Measurements from ENCODE around the gene SLX1B.
"Not testable (repeated sequence)": the region's sequence is repeated elsewhere in the genome, so short reads cannot be mapped to it uniquely, and the experiment has no call there.

- TF ChIP-seq ATF3 (IDR thresholded peaks at IDR 0.05); CTCF (IDR thresholded peaks at IDR 0.05 in 2 of 3, conservative IDR thresholded peaks at IDR 0.05 in 1 of 3; ENCODE audit: borderline replicate concordance in 1 of 3, insufficient read depth in 1 of 3, low read depth in 2 of 3, low read length in 2 of 3); EZH2 (IDR thresholded peaks at IDR 0.05); ELF1 (IDR thresholded peaks at IDR 0.05; ENCODE audit: borderline replicate concordance, low read depth); RAD21 (IDR thresholded peaks at IDR 0.05; ENCODE audit: low read depth); POLR2A (IDR thresholded peaks at IDR 0.05; ENCODE audit: borderline replicate concordance, extremely low read depth, insufficient read depth, insufficient read length): not testable (repeated sequence)
- TF ChIP-seq, protein P1, sequence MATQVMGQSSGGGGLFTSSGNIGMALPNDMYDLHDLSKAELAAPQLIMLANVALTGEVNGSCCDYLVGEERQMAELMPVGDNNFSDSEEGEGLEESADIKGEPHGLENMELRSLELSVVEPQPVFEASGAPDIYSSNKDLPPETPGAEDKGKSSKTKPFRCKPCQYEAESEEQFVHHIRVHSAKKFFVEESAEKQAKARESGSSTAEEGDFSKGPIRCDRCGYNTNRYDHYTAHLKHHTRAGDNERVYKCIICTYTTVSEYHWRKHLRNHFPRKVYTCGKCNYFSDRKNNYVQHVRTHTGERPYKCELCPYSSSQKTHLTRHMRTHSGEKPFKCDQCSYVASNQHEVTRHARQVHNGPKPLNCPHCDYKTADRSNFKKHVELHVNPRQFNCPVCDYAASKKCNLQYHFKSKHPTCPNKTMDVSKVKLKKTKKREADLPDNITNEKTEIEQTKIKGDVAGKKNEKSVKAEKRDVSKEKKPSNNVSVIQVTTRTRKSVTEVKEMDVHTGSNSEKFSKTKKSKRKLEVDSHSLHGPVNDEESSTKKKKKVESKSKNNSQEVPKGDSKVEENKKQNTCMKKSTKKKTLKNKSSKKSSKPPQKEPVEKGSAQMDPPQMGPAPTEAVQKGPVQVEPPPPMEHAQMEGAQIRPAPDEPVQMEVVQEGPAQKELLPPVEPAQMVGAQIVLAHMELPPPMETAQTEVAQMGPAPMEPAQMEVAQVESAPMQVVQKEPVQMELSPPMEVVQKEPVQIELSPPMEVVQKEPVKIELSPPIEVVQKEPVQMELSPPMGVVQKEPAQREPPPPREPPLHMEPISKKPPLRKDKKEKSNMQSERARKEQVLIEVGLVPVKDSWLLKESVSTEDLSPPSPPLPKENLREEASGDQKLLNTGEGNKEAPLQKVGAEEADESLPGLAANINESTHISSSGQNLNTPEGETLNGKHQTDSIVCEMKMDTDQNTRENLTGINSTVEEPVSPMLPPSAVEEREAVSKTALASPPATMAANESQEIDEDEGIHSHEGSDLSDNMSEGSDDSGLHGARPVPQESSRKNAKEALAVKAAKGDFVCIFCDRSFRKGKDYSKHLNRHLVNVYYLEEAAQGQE (IDR thresholded peaks at IDR 0.05; ENCODE audit: low read depth) = not testable (repeated sequence)
Measured at GRCh38 chr16:29453754-29454153, 579 bp upstream of the SLX1B start.
